Parathyroid adenoma (tissue), 2 donors: ENCODE data around the gene CLECL1.

Experiments
- H2AFZ ChIP-seq: fragments of 300-600 bp; sonication (generic); one replicate; pipeline ENCODE4 v1.7.0; 2017; ENCODE audit warnings: antibody characterized with exemption, mild to moderate bottlenecking
- H3K27ac ChIP-seq: fragments of 300-600 bp; sonication (generic); one replicate; pipeline ENCODE4 v1.7.0; 2017
- H3K27me3 ChIP-seq: fragments of 300-600 bp; sonication (generic); one replicate; pipeline ENCODE4 v1.7.0; 2017; ENCODE audit warnings: low read length; ENCODE audit not compliant: control insufficient read depth, insufficient read depth
- H3K36me3 ChIP-seq: fragments of 300-600 bp; sonication (generic); one replicate; pipeline ENCODE4 v1.7.0; 2017; ENCODE audit warnings: low read length; ENCODE audit not compliant: control insufficient read depth, insufficient read depth
- H3K4me1 ChIP-seq: fragments of 300-600 bp; sonication (generic); one replicate; pipeline ENCODE4 v1.7.0; 2017; ENCODE audit warnings: control low read depth
- H3K4me2 ChIP-seq: fragments of 300-600 bp; sonication (generic); one replicate; pipeline ENCODE4 v1.7.0; 2017; ENCODE audit warnings: low read length
- H3K4me3 ChIP-seq: fragments of 300-600 bp; sonication (generic); one replicate; pipeline ENCODE4 v1.7.0; 2017; ENCODE audit warnings: low read depth, low read length
- H3K79me2 ChIP-seq: fragments of 300-600 bp; sonication (generic); one replicate; pipeline ENCODE4 v1.7.0; 2017; ENCODE audit warnings: control low read depth
- H3K9ac ChIP-seq: fragments of 300-600 bp; sonication (generic); one replicate; pipeline ENCODE4 v1.7.0; 2017; ENCODE audit warnings: mild to moderate bottlenecking
- H3K9me3 ChIP-seq: fragments of 300-600 bp; sonication (generic); one replicate; pipeline ENCODE4 v1.7.0; 2017; ENCODE audit warnings: low read length; ENCODE audit not compliant: control insufficient read depth
- CTCF ChIP-seq: fragments of 300-600 bp; sonication (generic); IDR thresholded peaks from one replicate; pipeline ENCODE4 v1.7.0; 2017; ENCODE audit warnings: antibody characterized with exemption, mild to moderate bottlenecking
- donor health status: primary hyperparathyroidism.

CLECL1 gene

DNA sequence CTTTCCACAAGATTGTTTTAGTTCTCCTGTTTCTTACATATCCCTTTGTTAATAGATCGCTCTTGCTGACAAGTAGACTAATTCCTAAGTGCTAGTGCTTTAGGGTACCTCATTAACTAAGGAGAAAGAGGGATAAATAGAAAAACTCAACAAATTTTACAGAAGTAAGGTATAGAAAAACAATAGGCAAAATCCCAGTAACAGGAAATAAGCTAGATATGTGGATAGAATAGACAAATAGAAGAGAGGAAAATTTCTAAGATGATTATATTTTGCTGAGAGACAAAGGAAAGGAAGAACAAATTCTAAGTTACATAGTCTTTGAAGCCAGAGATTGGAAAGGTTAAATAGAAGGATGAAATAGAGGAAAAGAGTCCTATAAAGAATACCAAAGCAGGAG, 26.8 kb upstream of the CLECL1 start:
- no peak for TF ChIP-seq CTCF
- Histone ChIP-seq H3K4me2 (no peak overlapping the region), H3K4me1 (no peaks in the 10 kb centered on the region), H3K9ac (no peak overlapping the region), H2AFZ (no peak overlapping the region), H3K27me3 (no peaks in the 10 kb centered on the region), H3K9me3 (no peaks in the 10 kb centered on the region), H3K4me3 (no peak overlapping the region), H3K79me2 (no peaks in the 10 kb centered on the region), H3K27ac (no peak overlapping the region), H3K36me3 (no peaks in the 10 kb centered on the region)

- Histone ChIP-seq H2AFZ (no peak overlapping the region), H3K36me3 (no peaks in the 10 kb centered on the region), H3K9ac (no peak overlapping the region), H3K27me3 (no peaks in the 10 kb centered on the region), H3K79me2 (no peaks in the 10 kb centered on the region), H3K4me1 (no peaks in the 10 kb centered on the region), H3K4me3 (no peak overlapping the region), H3K9me3 (no peaks in the 10 kb centered on the region), H3K4me2 (no peak overlapping the region), H3K27ac (no peak overlapping the region)
- TF ChIP-seq CTCF, result no peak
Observed at GRCh38 chr12:9758119-9758518, 25.2 kb upstream of the CLECL1 start.

DNA sequence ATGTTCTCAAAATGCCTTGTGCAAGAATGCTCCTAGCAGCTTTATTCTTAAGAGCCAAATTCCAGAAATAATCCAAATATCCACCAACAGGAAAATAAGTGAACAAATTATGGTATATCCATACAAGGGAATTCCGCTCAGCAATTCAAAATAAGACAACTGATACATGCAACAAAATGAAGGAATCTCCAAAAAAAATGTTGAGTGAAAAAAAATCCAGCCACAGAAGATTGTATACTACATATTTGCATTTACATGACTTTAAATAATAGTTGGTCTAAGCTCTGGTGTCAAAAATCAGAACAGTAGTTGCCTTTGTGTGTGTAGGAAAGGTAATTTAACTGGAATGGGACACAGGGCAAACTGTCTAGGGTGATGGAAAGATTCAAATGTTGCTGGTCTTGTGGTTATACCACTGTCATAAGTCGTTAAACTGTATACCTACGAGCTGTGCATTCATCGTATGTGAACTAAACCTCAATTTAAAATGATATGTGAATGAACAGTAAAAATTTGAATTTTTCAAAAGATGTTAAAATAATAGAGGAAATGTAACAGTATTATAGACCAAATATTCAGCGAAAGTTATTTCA, 24.6 kb upstream of the CLECL1 start:
- Histone ChIP-seq H3K79me2 (no peaks in the 10 kb centered on the region), H3K27ac (no peak overlapping the region), H3K36me3 (no peaks in the 10 kb centered on the region), H3K4me3 (no peak overlapping the region), H3K4me1 (no peaks in the 10 kb centered on the region), H3K9ac (no peak overlapping the region), H2AFZ (no peak overlapping the region), H3K27me3 (no peaks in the 10 kb centered on the region), H3K4me2 (no peak overlapping the region), H3K9me3 (no peaks in the 10 kb centered on the region)
- TF ChIP-seq CTCF, result no peak

DNA sequence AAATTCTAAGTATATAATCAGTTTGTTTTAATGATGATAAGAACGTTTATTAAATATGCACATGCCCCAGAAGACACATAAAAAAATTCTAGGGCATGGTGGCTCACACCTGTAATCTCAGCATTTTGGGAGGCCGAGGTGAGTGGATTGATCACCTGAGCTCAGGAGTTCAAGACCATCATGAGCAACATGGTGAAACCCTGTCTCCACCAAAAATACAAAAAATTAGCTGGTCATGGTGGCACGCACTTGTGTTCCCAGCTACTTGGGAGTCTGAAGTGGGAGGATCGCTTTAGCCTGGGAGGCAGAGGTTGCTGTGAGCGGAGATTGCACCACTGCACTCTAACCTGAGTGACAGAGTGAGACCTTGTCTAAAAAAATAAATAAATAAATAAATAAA, 23.8 kb upstream of the CLECL1 start:
- Histone ChIP-seq H3K9me3 (no peaks in the 10 kb centered on the region), H3K27me3 (no peaks in the 10 kb centered on the region), H3K79me2 (no peaks in the 10 kb centered on the region), H3K4me3 (no peak overlapping the region), H3K9ac (no peak overlapping the region), H3K4me1 (no peaks in the 10 kb centered on the region), H3K4me2 (no peak overlapping the region), H3K36me3 (no peaks in the 10 kb centered on the region), H3K27ac (no peak overlapping the region), H2AFZ (no peak overlapping the region)
- TF ChIP-seq CTCF, result no peak

GRCh38 chr12:9756170-9756569, 23.3 kb upstream of the CLECL1 start:
- Histone ChIP-seq H3K27ac (no peak overlapping the region), H3K4me1 (no peaks in the 10 kb centered on the region), H3K79me2 (no peaks in the 10 kb centered on the region), H3K4me2 (no peak overlapping the region), H3K9me3 (no peaks in the 10 kb centered on the region), H3K36me3 (no peaks in the 10 kb centered on the region), H3K4me3 (no peak overlapping the region), H3K27me3 (no peaks in the 10 kb centered on the region), H2AFZ (no peak overlapping the region), H3K9ac (no peak overlapping the region)
- no peak for TF ChIP-seq CTCF
